HCT116 (cell line): Measurements from ENCODE around the gene CPNE8.

ENCODE experiments used
- CBX3 ChIP-seq: IDR thresholded peaks from 2 replicates; pipeline ENCODE4 v1.6.1; 2012; ENCODE audit warnings: low read depth
- EGR1 ChIP-seq: IDR thresholded peaks from 2 replicates; pipeline ENCODE4 v1.6.1; 2012; ENCODE audit warnings: low read depth
- EZH2 ChIP-seq: fragments of 200-600 bp; sonication (generic); IDR thresholded peaks from 2 replicates; pipeline ENCODE4 v1.6.1; 2017; ENCODE audit warnings: antibody characterized with exemption, mixed run types
- JUND ChIP-seq: IDR thresholded peaks from 2 replicates; pipeline ENCODE4 v1.6.1; 2012
- POLR2A ChIP-seq: IDR thresholded peaks from 2 replicates; pipeline ENCODE4 v1.7.0; 2011; ENCODE audit warnings: borderline replicate concordance; ENCODE audit not compliant: insufficient read depth, insufficient read length; ENCODE audit errors: extremely low read depth
- POLR2AphosphoS5 ChIP-seq: IDR thresholded peaks from 2 replicates; pipeline ENCODE4 v1.6.1; 2011; ENCODE audit warnings: mild to moderate bottlenecking, low read depth, low read length, moderate library complexity
- SP1 ChIP-seq: IDR thresholded peaks from 2 replicates; pipeline ENCODE4 v1.6.1; 2012; ENCODE audit warnings: low read depth
- TCF7L2 ChIP-seq: IDR thresholded peaks from 2 replicates; pipeline ENCODE4 v1.7.0; 2011; ENCODE audit warnings: borderline replicate concordance, inconsistent platforms; ENCODE audit not compliant: insufficient read depth, insufficient read length; ENCODE audit errors: extremely low read depth
- YY1 ChIP-seq: IDR thresholded peaks from 2 replicates; pipeline ENCODE4 v1.6.1; 2011; ENCODE audit warnings: low read length, low read depth, moderate library complexity, mild to moderate bottlenecking; ENCODE audit not compliant: insufficient replicate concordance; ENCODE audit errors: extremely low read depth
- TF ChIP-seq, protein P1 (sequence below), 3 experiments: fragments of 200-600 bp in 1 of 3; sonication (generic) in 1 of 3; IDR thresholded peaks in 2 of 3; conservative IDR thresholded peaks in 1 of 3; 2 replicates each; pipeline ENCODE4 v1.5.1; 2012 to 2017; ENCODE audit warnings: low read depth in 2 of 3, low read length in 2 of 3, antibody characterized with exemption in 1 of 3, borderline replicate concordance in 1 of 3, control low read depth in 1 of 3, mild to moderate bottlenecking in 1 of 3, mixed read lengths in 1 of 3, mixed run types in 1 of 3, moderate library complexity in 1 of 3; ENCODE audit not compliant: insufficient read depth in 1 of 3
- TF ChIP-seq, protein P2 (sequence below): IDR thresholded peaks from 2 replicates; pipeline ENCODE4 v1.6.1; 2012

DNA sequence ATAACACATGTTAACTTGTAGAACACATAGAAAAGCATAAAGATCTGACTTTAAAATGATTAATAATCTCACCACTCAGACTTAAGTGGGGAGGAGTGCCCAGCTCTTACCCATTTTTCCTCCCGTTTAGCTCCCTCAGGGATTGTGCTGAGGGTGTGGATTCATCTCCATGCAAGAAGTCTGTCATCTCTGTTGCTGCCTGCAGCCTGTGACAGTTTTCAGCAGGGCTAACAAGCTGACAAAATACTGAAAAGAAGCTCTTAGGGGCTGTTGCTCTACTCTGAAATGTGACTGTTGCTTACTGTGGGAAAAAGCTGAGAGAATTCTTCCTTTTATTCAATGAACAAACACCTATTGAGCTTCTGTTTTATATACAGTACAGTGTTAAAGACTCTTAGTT, 216.2 kb downstream of the CPNE8 start:
- TF ChIP-seq POLR2AphosphoS5 (no peak), EZH2 (no peak), POLR2A (no peak), JUND (no peak), SP1 (no peak), EGR1 (no peak), TCF7L2 (no peak), YY1 (no peak), CBX3 (no peak)
- TF ChIP-seq, protein P1, sequence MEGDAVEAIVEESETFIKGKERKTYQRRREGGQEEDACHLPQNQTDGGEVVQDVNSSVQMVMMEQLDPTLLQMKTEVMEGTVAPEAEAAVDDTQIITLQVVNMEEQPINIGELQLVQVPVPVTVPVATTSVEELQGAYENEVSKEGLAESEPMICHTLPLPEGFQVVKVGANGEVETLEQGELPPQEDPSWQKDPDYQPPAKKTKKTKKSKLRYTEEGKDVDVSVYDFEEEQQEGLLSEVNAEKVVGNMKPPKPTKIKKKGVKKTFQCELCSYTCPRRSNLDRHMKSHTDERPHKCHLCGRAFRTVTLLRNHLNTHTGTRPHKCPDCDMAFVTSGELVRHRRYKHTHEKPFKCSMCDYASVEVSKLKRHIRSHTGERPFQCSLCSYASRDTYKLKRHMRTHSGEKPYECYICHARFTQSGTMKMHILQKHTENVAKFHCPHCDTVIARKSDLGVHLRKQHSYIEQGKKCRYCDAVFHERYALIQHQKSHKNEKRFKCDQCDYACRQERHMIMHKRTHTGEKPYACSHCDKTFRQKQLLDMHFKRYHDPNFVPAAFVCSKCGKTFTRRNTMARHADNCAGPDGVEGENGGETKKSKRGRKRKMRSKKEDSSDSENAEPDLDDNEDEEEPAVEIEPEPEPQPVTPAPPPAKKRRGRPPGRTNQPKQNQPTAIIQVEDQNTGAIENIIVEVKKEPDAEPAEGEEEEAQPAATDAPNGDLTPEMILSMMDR (IDR thresholded peaks at IDR 0.05 in 2 of 3, conservative IDR thresholded peaks at IDR 0.05 in 1 of 3; ENCODE audit: borderline replicate concordance in 1 of 3, insufficient read depth in 1 of 3, low read depth in 2 of 3, low read length in 2 of 3) = no peak
- TF ChIP-seq, protein P2, sequence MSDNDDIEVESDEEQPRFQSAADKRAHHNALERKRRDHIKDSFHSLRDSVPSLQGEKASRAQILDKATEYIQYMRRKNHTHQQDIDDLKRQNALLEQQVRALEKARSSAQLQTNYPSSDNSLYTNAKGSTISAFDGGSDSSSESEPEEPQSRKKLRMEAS = no peak
